Effector memory CD4-positive, alpha-beta T cell (primary cell): ENCODE data around the gene CYSTM1.

Source experiments
- DNase-seq, 3 donors: peaks; one replicate each; pipeline ENCODE4 v3.0.0-alpha.2; 2020
- H3K27ac ChIP-seq: 2 replicates; pipeline ENCODE4 v1.7.0; 2013; ENCODE audit warnings: mild to moderate bottlenecking, low read length, moderate library complexity; ENCODE audit not compliant: insufficient read depth, poor library complexity, severe bottlenecking
- H3K27me3 ChIP-seq: replicated peaks from 2 replicates; pipeline ENCODE4 v1.7.0; 2013; ENCODE audit warnings: mild to moderate bottlenecking, low read length; ENCODE audit not compliant: insufficient read depth, control insufficient read depth, poor library complexity, severe bottlenecking
- H3K36me3 ChIP-seq: 2 replicates; pipeline ENCODE4 v1.7.0; 2013; ENCODE audit warnings: mild to moderate bottlenecking, low read length, moderate library complexity; ENCODE audit not compliant: control insufficient read depth, insufficient read depth
- H3K4me1 ChIP-seq: 2 replicates; pipeline ENCODE4 v1.7.0; 2013; ENCODE audit warnings: low read length, mild to moderate bottlenecking; ENCODE audit not compliant: control insufficient read depth, insufficient read depth, poor library complexity, severe bottlenecking
- H3K4me3 ChIP-seq: 2 replicates; pipeline ENCODE4 v1.7.0; 2013; ENCODE audit warnings: low read length, low read depth, mild to moderate bottlenecking; ENCODE audit not compliant: insufficient read depth, poor library complexity, severe bottlenecking
- H3K9me3 ChIP-seq: 2 replicates; pipeline ENCODE4 v1.7.0; 2013; ENCODE audit warnings: mild to moderate bottlenecking, low read length, moderate library complexity; ENCODE audit not compliant: control insufficient read depth

Gene CYSTM1

GRCh38 chr5:140251527-140251973 is 76.6 kb downstream of the CYSTM1 start:
- no peaks in the 10 kb centered on the region for H3K9me3 ChIP-seq
- H3K27me3 ChIP-seq = no peaks in the 10 kb centered on the region
- no peaks in the 10 kb centered on the region for H3K36me3 ChIP-seq
- H3K27ac ChIP-seq = peak overlapping the region; percentile 30
- H3K4me3 ChIP-seq = no peak overlapping the region
- DNase-seq = peak; percentile 13 to 57 (median 14)
- peaks cover 24% of the 10 kb centered on the region for H3K4me1 ChIP-seq

DNA sequence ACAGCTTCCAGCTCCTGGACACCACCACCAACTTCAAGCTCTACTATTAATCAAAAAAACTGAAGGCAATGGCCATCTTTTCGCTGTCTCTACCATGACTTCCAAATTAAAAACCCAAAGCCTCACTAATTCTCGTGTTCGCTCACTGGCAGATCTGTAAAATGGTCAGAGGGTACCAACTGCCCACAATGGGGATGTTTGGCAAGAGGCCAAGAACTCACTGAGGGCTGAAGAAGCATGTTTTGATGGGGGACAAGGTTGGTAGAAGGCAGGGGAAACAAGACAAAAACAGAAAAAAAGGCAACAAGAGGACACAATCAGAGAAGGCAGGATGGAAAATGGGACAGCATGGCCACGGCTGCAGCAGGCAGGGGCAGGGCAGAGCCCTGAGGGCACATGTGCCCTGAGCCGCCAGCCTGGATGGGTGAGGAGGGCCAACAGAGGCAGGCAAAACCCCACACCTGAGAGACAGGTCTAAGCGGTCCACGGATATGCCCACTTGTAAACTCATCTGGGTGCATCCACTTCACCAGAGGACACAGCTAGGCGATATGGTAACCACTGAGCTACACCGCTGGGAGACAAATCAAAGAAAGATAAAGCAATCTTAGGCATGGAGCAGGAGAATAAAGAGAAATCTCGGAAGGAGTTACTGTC is 77.6 kb downstream of the CYSTM1 start:
- Histone ChIP-seq H3K4me3 (no peak overlapping the region), H3K4me1 (peaks cover 24% of the 10 kb centered on the region), H3K27me3 (no peaks in the 10 kb centered on the region), H3K27ac (no peak overlapping the region), H3K9me3 (no peaks in the 10 kb centered on the region), H3K36me3 (no peaks in the 10 kb centered on the region)
- DNase-seq = no peak

DNA sequence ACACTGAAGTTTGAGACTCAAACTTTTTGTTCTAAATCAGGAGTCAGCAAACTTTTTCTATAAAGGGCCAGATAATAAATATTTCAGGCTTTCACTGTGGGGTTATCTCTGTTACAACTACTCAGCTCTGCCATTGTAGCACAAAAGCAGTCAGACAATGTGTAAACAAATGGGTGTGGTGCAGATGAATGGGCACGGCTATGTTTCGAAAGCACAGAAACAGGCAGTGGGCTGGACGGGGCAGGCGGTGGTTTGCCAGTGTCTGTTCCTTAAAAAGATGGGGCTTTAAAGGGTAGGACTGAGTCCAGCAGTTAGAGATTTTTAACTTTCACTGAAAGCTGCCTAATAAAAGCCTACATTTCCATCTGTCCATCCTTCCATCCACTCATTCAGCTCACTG is 79.0 kb downstream of the CYSTM1 start:
- no peak overlapping the region for H3K4me3 ChIP-seq
- H3K9me3 ChIP-seq = no peaks in the 10 kb centered on the region
- H3K27me3 ChIP-seq = no peaks in the 10 kb centered on the region
- H3K36me3 ChIP-seq = no peaks in the 10 kb centered on the region
- no peak for DNase-seq
- no peak overlapping the region for H3K27ac ChIP-seq
- peaks cover 27% of the 10 kb centered on the region for H3K4me1 ChIP-seq

DNA sequence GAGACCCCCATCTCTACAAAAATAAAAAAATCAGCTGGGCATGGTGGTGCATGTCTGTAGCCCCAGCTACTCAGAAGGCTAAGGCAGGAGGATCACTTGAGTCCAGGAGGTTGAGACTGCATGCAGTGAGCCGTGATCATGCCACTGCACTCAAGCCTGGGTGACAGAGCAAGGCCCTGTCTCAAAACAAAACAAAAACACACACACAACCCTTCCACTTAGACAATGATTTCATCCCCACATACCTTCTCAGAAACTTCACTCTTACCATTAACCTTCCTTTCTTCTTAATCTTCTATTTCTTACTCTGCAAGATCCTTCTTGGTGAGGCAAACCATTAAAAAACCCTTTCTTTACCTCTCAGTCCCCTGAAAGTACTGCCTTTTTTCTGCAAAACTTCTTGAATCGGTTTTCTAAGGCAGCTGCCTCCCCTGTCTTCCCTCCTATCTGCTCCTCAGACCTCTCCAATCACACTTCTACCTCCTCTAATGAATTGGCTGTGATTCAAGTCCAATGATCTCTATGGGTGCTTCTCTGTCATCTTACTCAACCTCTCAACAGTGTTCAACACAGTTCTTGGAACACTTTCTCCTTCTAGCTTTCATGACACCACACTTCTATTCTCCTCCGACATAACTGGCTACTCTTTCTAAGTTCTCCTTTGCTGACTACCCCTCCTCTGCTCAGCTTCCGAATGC is 80.6 kb downstream of the CYSTM1 start:
- no peak for DNase-seq
- Histone ChIP-seq H3K9me3 (no peaks in the 10 kb centered on the region), H3K4me1 (peaks cover 28% of the 10 kb centered on the region), H3K36me3 (no peaks in the 10 kb centered on the region), H3K27ac (no peak overlapping the region), H3K4me3 (no peak overlapping the region), H3K27me3 (no peaks in the 10 kb centered on the region)

DNA sequence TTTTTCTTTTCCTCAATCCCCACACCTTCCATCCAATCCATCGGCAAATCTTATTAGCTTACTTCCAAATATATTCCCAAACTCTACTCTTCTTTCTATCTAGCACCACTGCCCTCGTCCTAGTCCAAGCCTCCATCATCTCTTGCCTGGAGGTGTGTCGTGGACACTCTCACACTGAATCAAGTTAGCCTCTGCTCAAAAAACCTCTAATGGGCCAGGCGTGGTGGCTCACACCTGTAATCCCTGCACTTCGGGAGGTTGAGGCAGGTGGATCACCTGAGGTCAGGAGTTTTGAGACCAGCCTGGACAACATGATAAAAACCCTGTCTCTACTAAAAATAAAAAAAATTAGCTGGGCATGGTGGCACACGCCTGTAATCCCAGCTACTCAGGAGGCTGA is 81.7 kb downstream of the CYSTM1 start:
- no peak for DNase-seq
- H3K4me3 ChIP-seq = no peak overlapping the region
- H3K27me3 ChIP-seq = no peaks in the 10 kb centered on the region
- peaks cover 23% of the 10 kb centered on the region for H3K4me1 ChIP-seq
- no peaks in the 10 kb centered on the region for H3K9me3 ChIP-seq
- no peaks in the 10 kb centered on the region for H3K36me3 ChIP-seq
- H3K27ac ChIP-seq = no peak overlapping the region

GRCh38 chr5:140258016-140258415 is 83.0 kb downstream of the CYSTM1 start:
- Histone ChIP-seq H3K27ac (no peak overlapping the region), H3K36me3 (no peaks in the 10 kb centered on the region), H3K4me3 (no peak overlapping the region), H3K4me1 (peaks cover 13% of the 10 kb centered on the region), H3K9me3 (no peaks in the 10 kb centered on the region), H3K27me3 (no peaks in the 10 kb centered on the region)
- no peak for DNase-seq

- no peaks in the 10 kb centered on the region for H3K36me3 ChIP-seq
- H3K4me3 ChIP-seq = no peak overlapping the region
- H3K4me1 ChIP-seq = peaks cover 13% of the 10 kb centered on the region
- H3K9me3 ChIP-seq = no peaks in the 10 kb centered on the region
- DNase-seq = no peak
- no peaks in the 10 kb centered on the region for H3K27me3 ChIP-seq
- H3K27ac ChIP-seq = no peak overlapping the region
Measured at GRCh38 chr5:140258873-140259272, 83.9 kb downstream of the CYSTM1 start.

GRCh38 chr5:140259500-140259899 is 84.5 kb downstream of the CYSTM1 start:
- H3K27me3 ChIP-seq = no peaks in the 10 kb centered on the region
- no peak overlapping the region for H3K4me3 ChIP-seq
- no peaks in the 10 kb centered on the region for H3K36me3 ChIP-seq
- no peak for DNase-seq
- H3K4me1 ChIP-seq = peaks cover 13% of the 10 kb centered on the region
- H3K27ac ChIP-seq = no peak overlapping the region
- no peaks in the 10 kb centered on the region for H3K9me3 ChIP-seq

GRCh38 chr5:140260089-140260656 is 85.2 kb downstream of the CYSTM1 start:
- H3K4me1 ChIP-seq = peaks cover 13% of the 10 kb centered on the region
- no peaks in the 10 kb centered on the region for H3K9me3 ChIP-seq
- DNase-seq = no peak
- H3K4me3 ChIP-seq = no peak overlapping the region
- H3K27me3 ChIP-seq = no peaks in the 10 kb centered on the region
- no peaks in the 10 kb centered on the region for H3K36me3 ChIP-seq
- no peak overlapping the region for H3K27ac ChIP-seq
